Measurements from ENCODE around the gene INO80D.

DNA sequence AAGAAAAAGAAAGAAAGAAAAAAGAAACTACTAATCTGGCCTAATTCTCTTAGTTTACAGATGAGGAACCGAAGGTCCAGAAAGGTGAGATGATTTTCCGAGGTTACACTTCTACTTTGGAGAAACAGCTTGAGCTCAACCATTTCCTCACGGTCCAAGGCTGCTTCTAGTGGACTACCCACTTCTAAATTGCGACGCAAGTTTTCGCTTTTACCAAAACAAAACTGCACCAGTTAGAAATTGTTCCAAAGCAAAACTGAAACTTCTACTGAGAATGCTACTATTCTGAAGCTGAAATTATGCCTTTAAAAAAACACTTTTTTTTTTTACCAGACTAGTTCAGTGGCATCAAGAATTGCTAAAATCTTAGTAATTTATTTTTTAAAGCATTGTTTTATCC is 101.6 kb downstream of the INO80D start:
- no peak for TF ChIP-seq ESRRG (CRISPR knock-in tag; IDR thresholded peaks at IDR 0.05)
- no peak for TF ChIP-seq RARB (CRISPR knock-in tag; IDR thresholded peaks at IDR 0.05)
- TF ChIP-seq SNAI2 (CRISPR knock-in tag; IDR thresholded peaks at IDR 0.05), result no peak
- TF ChIP-seq TOX (CRISPR knock-in tag; IDR thresholded peaks at IDR 0.05; ENCODE audit: borderline replicate concordance), result no peak
- TF ChIP-seq, protein P1, sequence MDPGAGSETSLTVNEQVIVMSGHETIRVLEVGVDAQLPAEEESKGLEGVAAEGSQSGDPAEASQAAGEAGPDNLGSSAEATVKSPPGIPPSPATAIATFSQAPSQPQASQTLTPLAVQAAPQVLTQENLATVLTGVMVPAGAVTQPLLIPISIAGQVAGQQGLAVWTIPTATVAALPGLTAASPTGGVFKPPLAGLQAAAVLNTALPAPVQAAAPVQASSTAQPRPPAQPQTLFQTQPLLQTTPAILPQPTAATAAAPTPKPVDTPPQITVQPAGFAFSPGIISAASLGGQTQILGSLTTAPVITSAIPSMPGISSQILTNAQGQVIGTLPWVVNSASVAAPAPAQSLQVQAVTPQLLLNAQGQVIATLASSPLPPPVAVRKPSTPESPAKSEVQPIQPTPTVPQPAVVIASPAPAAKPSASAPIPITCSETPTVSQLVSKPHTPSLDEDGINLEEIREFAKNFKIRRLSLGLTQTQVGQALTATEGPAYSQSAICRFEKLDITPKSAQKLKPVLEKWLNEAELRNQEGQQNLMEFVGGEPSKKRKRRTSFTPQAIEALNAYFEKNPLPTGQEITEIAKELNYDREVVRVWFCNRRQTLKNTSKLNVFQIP (CRISPR knock-in tag; IDR thresholded peaks at IDR 0.05; ENCODE audit: borderline replicate concordance, low read depth), result no peak
- TF ChIP-seq, protein P2, sequence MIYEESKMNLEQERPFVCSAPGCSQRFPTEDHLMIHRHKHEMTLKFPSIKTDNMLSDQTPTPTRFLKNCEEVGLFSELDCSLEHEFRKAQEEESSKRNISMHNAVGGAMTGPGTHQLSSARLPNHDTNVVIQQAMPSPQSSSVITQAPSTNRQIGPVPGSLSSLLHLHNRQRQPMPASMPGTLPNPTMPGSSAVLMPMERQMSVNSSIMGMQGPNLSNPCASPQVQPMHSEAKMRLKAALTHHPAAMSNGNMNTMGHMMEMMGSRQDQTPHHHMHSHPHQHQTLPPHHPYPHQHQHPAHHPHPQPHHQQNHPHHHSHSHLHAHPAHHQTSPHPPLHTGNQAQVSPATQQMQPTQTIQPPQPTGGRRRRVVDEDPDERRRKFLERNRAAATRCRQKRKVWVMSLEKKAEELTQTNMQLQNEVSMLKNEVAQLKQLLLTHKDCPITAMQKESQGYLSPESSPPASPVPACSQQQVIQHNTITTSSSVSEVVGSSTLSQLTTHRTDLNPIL (CRISPR knock-in tag; IDR thresholded peaks at IDR 0.05; ENCODE audit: low read depth), result no peak

Measured in SK-N-SH treated with all-trans-retinoic acid at 6 μM for 48 hours (cell line).